ENCODE data around the gene COMMD9. TPM values are rescaled to one million over a fixed set of nuclear protein-coding genes. Genes with fewer than 3 reads are reported as not detected.

Gene COMMD9
- total and polyA plus RNA-seq, 2 experiments from 2014 or later, result 42.2 to 85.3 TPM

- Histone ChIP-seq H3K9me3 (ENCODE audit: low read depth) (no peaks in the 10 kb centered on the region), H3K9ac (no peak overlapping the region), H3K27me3 (replicated peaks; ENCODE audit: insufficient read depth) (peaks cover 71% of the 10 kb centered on the region), H3K9me2 (ENCODE audit: insufficient read depth) (no peaks in the 10 kb centered on the region), H3K27ac (no peak overlapping the region), H3F3A (ENCODE audit: insufficient read depth) (no peaks in the 10 kb centered on the region), H3K4me3 (no peak overlapping the region), H3K4me1 (ENCODE audit: insufficient read depth) (no peaks in the 10 kb centered on the region), H3K36me3 (ENCODE audit: low read depth) (no peaks in the 10 kb centered on the region), H2AFZ (no peak overlapping the region), H3K4me2 (ENCODE audit: unreplicated experiment) (no peak overlapping the region), H4K20me1 (ENCODE audit: insufficient read depth) (no peaks in the 10 kb centered on the region), H3K79me2 (ENCODE audit: insufficient read depth) (no peaks in the 10 kb centered on the region)
- in situ Hi-C loops (cut with MboI), result no loop called here
- no peak for TF ChIP-seq EZH2 (IDR thresholded peaks at IDR 0.05; ENCODE audit: insufficient read depth, poor library complexity, severe bottlenecking)
- TF ChIP-seq EZH2phosphoT487 (IDR thresholded peaks at IDR 0.05; ENCODE audit: insufficient read depth, low read depth), result no peak
- WGBS, 2 experiments (ENCODE audit: low coverage in 1 of 2, low lambda C conversion rate in 2 of 2, missing lambda C conversion rate in 2 of 2), result 71 to 75% methylated on average over 4 of the region's 4 CpGs
- DNase-seq, result peak; percentile 36
Measured at GRCh38 chr11:36240173-36240572, 49.1 kb downstream of the COMMD9 start.

- in situ Hi-C loops (cut with MboI), result no loop called here
- Histone ChIP-seq H3K9me2 (ENCODE audit: insufficient read depth) (no peaks in the 10 kb centered on the region), H3K79me2 (ENCODE audit: insufficient read depth) (no peaks in the 10 kb centered on the region), H3K27me3 (replicated peaks; ENCODE audit: insufficient read depth) (peaks cover 71% of the 10 kb centered on the region), H3K9me3 (ENCODE audit: low read depth) (no peaks in the 10 kb centered on the region), H2AFZ (no peak overlapping the region), H3K4me1 (ENCODE audit: insufficient read depth) (no peaks in the 10 kb centered on the region), H3K27ac (no peak overlapping the region), H3K36me3 (ENCODE audit: low read depth) (no peaks in the 10 kb centered on the region), H3K9ac (no peak overlapping the region), H4K20me1 (ENCODE audit: insufficient read depth) (no peaks in the 10 kb centered on the region), H3K4me2 (ENCODE audit: unreplicated experiment) (no peak overlapping the region), H3K4me3 (no peak overlapping the region), H3F3A (ENCODE audit: insufficient read depth) (no peaks in the 10 kb centered on the region)
- 80 to 93% methylated on average over 3 of the region's 3 CpGs for WGBS, 2 experiments (ENCODE audit: low coverage in 1 of 2, low lambda C conversion rate in 2 of 2, missing lambda C conversion rate in 2 of 2)
- no peak for TF ChIP-seq EZH2 (IDR thresholded peaks at IDR 0.05; ENCODE audit: insufficient read depth, poor library complexity, severe bottlenecking)
- no peak for TF ChIP-seq EZH2phosphoT487 (IDR thresholded peaks at IDR 0.05; ENCODE audit: insufficient read depth, low read depth)
- DNase-seq, result no peak
Measured at GRCh38 chr11:36239636-36240035, 49.6 kb downstream of the COMMD9 start.

GRCh38 chr11:36238881-36239280 lies 50.3 kb downstream of the COMMD9 start:
- H3K27me3 ChIP-seq (replicated peaks; ENCODE audit: insufficient read depth), result peaks cover 67% of the 10 kb centered on the region
- no peaks in the 10 kb centered on the region for H4K20me1 ChIP-seq (ENCODE audit: insufficient read depth)
- no peak overlapping the region for H3K4me3 ChIP-seq
- no peak for TF ChIP-seq EZH2phosphoT487 (IDR thresholded peaks at IDR 0.05; ENCODE audit: insufficient read depth, low read depth)
- TF ChIP-seq EZH2 (IDR thresholded peaks at IDR 0.05; ENCODE audit: insufficient read depth, poor library complexity, severe bottlenecking), result no peak
- no peak overlapping the region for H3K9ac ChIP-seq
- in situ Hi-C loops (cut with MboI), result no loop called here
- H3K9me2 ChIP-seq (ENCODE audit: insufficient read depth), result no peaks in the 10 kb centered on the region
- no peaks in the 10 kb centered on the region for H3K9me3 ChIP-seq (ENCODE audit: low read depth)
- no peaks in the 10 kb centered on the region for H3K4me1 ChIP-seq (ENCODE audit: insufficient read depth)
- no peaks in the 10 kb centered on the region for H3K79me2 ChIP-seq (ENCODE audit: insufficient read depth)
- H3K4me2 ChIP-seq (ENCODE audit: unreplicated experiment), result no peak overlapping the region
- WGBS, 2 experiments (ENCODE audit: low coverage in 1 of 2, low lambda C conversion rate in 2 of 2, missing lambda C conversion rate in 2 of 2), result 93 to 100% methylated on average over 1 of the region's 1 CpG
- DNase-seq, result no peak
- H3K27ac ChIP-seq, result no peak overlapping the region
- H2AFZ ChIP-seq, result no peak overlapping the region
- no peaks in the 10 kb centered on the region for H3K36me3 ChIP-seq (ENCODE audit: low read depth)
- H3F3A ChIP-seq (ENCODE audit: insufficient read depth), result no peaks in the 10 kb centered on the region

- no peaks in the 10 kb centered on the region for H3K9me2 ChIP-seq (ENCODE audit: insufficient read depth)
- no peak overlapping the region for H3K27ac ChIP-seq
- no peak for DNase-seq
- no peak overlapping the region for H3K4me3 ChIP-seq
- no peak overlapping the region for H3K4me2 ChIP-seq (ENCODE audit: unreplicated experiment)
- H3K9ac ChIP-seq, result no peak overlapping the region
- no peaks in the 10 kb centered on the region for H3K36me3 ChIP-seq (ENCODE audit: low read depth)
- peaks cover 62% of the 10 kb centered on the region for H3K27me3 ChIP-seq (replicated peaks; ENCODE audit: insufficient read depth)
- H3K9me3 ChIP-seq (ENCODE audit: low read depth), result no peaks in the 10 kb centered on the region
- H3F3A ChIP-seq (ENCODE audit: insufficient read depth), result no peaks in the 10 kb centered on the region
- no peaks in the 10 kb centered on the region for H3K79me2 ChIP-seq (ENCODE audit: insufficient read depth)
- in situ Hi-C loops (cut with MboI), result no loop called here
- H2AFZ ChIP-seq, result no peak overlapping the region
- no peaks in the 10 kb centered on the region for H4K20me1 ChIP-seq (ENCODE audit: insufficient read depth)
- TF ChIP-seq EZH2 (IDR thresholded peaks at IDR 0.05; ENCODE audit: insufficient read depth, poor library complexity, severe bottlenecking), result no peak
- TF ChIP-seq EZH2phosphoT487 (IDR thresholded peaks at IDR 0.05; ENCODE audit: insufficient read depth, low read depth), result no peak
- H3K4me1 ChIP-seq (ENCODE audit: insufficient read depth), result no peaks in the 10 kb centered on the region
Measured at GRCh38 chr11:36238036-36238631, 51.1 kb downstream of the COMMD9 start.

GRCh38 chr11:36237391-36237790 lies 51.8 kb downstream of the COMMD9 start:
- Histone ChIP-seq H3K27me3 (replicated peaks; ENCODE audit: insufficient read depth) (peaks cover 58% of the 10 kb centered on the region), H3K79me2 (ENCODE audit: insufficient read depth) (no peaks in the 10 kb centered on the region), H3K27ac (no peak overlapping the region), H4K20me1 (ENCODE audit: insufficient read depth) (no peaks in the 10 kb centered on the region), H3K9me2 (ENCODE audit: insufficient read depth) (no peaks in the 10 kb centered on the region), H3F3A (ENCODE audit: insufficient read depth) (no peaks in the 10 kb centered on the region), H3K9ac (no peak overlapping the region), H3K36me3 (ENCODE audit: low read depth) (no peaks in the 10 kb centered on the region), H3K4me1 (ENCODE audit: insufficient read depth) (no peaks in the 10 kb centered on the region), H3K4me3 (no peak overlapping the region), H3K9me3 (ENCODE audit: low read depth) (no peaks in the 10 kb centered on the region), H3K4me2 (ENCODE audit: unreplicated experiment) (no peak overlapping the region), H2AFZ (no peak overlapping the region)
- TF ChIP-seq EZH2phosphoT487 (IDR thresholded peaks at IDR 0.05; ENCODE audit: insufficient read depth, low read depth) (no peak), EZH2 (IDR thresholded peaks at IDR 0.05; ENCODE audit: insufficient read depth, poor library complexity, severe bottlenecking) (no peak)
- in situ Hi-C loops (cut with MboI), result no loop called here
- DNase-seq, result no peak

Measured in GM23248 (cell line).